ENCODE measurements around the gene NPLOC4.

The NPLOC4 gene

GRCh38 chr17:81524039-81524864 lies 112.7 kb downstream of the NPLOC4 start:
- H3K4me3 Mint-ChIP-seq, result no peak overlapping the region
- H3K4me1 Mint-ChIP-seq, result peaks cover 17% of the 10 kb centered on the region
- H3K27me3 Mint-ChIP-seq, result peaks cover 18% of the 10 kb centered on the region
- no peaks in the 10 kb centered on the region for H3K9me3 Mint-ChIP-seq
- H3K27ac Mint-ChIP-seq, result no peak overlapping the region
- ATAC-seq, result no peak
- H3K36me3 Mint-ChIP-seq, result no peaks in the 10 kb centered on the region

- H3K36me3 Mint-ChIP-seq, result no peaks in the 10 kb centered on the region
- no peak for ATAC-seq
- no peak overlapping the region for H3K4me3 Mint-ChIP-seq
- peaks cover 18% of the 10 kb centered on the region for H3K27me3 Mint-ChIP-seq
- H3K4me1 Mint-ChIP-seq, result peaks cover 17% of the 10 kb centered on the region
- no peaks in the 10 kb centered on the region for H3K9me3 Mint-ChIP-seq
- no peak overlapping the region for H3K27ac Mint-ChIP-seq
These were observed 113.4 kb downstream of the NPLOC4 start for GRCh38 chr17:81523402-81524038.

GRCh38 chr17:81522491-81523401 lies 114.2 kb downstream of the NPLOC4 start:
- H3K4me1 Mint-ChIP-seq, result peaks cover 24% of the 10 kb centered on the region
- peaks cover 18% of the 10 kb centered on the region for H3K27me3 Mint-ChIP-seq
- H3K9me3 Mint-ChIP-seq, result no peaks in the 10 kb centered on the region
- no peak overlapping the region for H3K27ac Mint-ChIP-seq
- no peak overlapping the region for H3K4me3 Mint-ChIP-seq
- ATAC-seq, result no peak
- H3K36me3 Mint-ChIP-seq, result no peaks in the 10 kb centered on the region

- H3K4me1 Mint-ChIP-seq, result peaks cover 39% of the 10 kb centered on the region
- no peaks in the 10 kb centered on the region for H3K9me3 Mint-ChIP-seq
- H3K27me3 Mint-ChIP-seq, result no peaks in the 10 kb centered on the region
- no peak for ATAC-seq
- peak overlapping the region; percentile 92 for H3K27ac Mint-ChIP-seq
- H3K4me3 Mint-ChIP-seq, result peak overlapping the region; percentile 93
- peaks cover 10% of the 10 kb centered on the region for H3K36me3 Mint-ChIP-seq
These were observed 116.7 kb downstream of the NPLOC4 start for GRCh38 chr17:81520021-81520901.

GRCh38 chr17:81519284-81520020 lies 117.5 kb downstream of the NPLOC4 start:
- peaks cover 12% of the 10 kb centered on the region for H3K36me3 Mint-ChIP-seq
- peak overlapping the region; percentile 92 for H3K27ac Mint-ChIP-seq
- H3K4me3 Mint-ChIP-seq, result peak overlapping the region; percentile 93
- peak; percentile 5 for ATAC-seq
- H3K27me3 Mint-ChIP-seq, result no peaks in the 10 kb centered on the region
- peaks cover 39% of the 10 kb centered on the region for H3K4me1 Mint-ChIP-seq
- H3K9me3 Mint-ChIP-seq, result no peaks in the 10 kb centered on the region

DNA sequence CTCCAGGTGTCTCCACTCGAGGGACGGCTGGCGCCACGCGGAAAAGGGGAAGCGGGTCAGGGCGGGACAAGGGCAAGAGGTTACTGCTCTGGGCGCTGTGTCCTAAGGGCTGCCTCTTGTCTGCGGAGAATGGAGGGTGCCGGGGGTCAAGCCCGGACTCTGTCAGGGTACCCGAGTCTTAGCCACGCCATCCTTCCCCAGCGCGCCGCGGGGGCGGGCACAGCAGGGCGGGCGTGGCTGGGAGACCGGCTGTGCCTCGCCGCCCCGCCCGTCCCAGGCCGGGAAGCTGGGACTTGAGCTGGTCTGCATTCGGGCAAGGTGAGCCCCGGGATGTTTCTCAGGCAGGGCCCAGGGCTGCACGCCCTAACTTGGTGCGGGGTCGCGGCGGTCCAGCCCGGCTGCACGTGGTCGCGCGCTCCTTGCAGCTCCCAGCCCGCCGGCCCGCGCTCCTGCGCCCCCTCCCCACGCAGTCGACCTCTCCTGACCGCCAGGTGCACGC lies 118.1 kb downstream of the NPLOC4 start:
- Mint-ChIP-seq H3K4me3 (peak overlapping the region; percentile 93), H3K27ac (peak overlapping the region; percentile 92), H3K36me3 (peaks cover 12% of the 10 kb centered on the region), H3K9me3 (no peaks in the 10 kb centered on the region), H3K27me3 (no peaks in the 10 kb centered on the region), H3K4me1 (peaks cover 40% of the 10 kb centered on the region)
- ATAC-seq, result peak; percentile 3

DNA sequence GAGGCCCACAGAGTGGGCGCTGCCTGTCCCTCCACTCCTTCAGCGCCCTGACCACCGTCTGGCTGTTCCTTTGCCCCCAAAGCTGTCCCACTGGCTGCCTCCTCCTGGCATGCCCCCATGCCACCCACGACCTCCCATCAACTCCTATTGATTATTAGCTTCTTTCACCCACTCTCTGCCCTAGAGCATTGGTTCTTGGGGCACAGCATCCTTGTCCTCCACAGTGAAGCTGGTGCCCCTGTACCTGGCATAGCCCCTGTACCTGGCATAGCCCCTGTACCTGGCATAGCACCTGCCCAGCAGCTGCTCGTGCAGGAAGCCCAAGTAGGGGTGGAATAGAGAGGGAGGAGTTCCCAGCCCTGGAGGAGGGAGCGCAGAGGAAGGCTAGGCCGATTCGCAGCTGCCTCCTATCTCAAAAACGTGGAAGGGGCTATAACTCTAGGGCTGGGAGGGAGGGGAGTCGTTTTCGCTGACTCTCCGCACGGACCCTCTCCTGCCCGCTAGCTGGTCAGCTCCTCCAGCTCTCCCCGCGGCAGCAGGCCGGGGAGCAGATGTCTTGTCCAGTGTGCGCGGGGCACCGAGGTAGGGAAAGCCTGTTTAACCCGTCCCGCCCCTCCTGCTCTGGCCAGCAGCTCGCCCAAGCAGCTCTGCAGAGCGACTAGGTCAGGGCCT lies 118.7 kb downstream of the NPLOC4 start:
- no peaks in the 10 kb centered on the region for H3K9me3 Mint-ChIP-seq

GRCh38 chr17:81517339-81518112 lies 119.4 kb downstream of the NPLOC4 start:
- Mint-ChIP-seq H3K9me3 (no peaks in the 10 kb centered on the region), H3K27ac (peak overlapping the region; percentile 92), H3K36me3 (peaks cover 12% of the 10 kb centered on the region), H3K4me3 (peak overlapping the region; percentile 93), H3K4me1 (peaks cover 47% of the 10 kb centered on the region), H3K27me3 (no peaks in the 10 kb centered on the region)
- ATAC-seq, result peak; percentile 62

More for the DNA sequence above, 118.7 kb downstream of the NPLOC4 start:
- ATAC-seq, result no peak
- Mint-ChIP-seq H3K27ac (peak overlapping the region; percentile 92), H3K4me1 (peaks cover 46% of the 10 kb centered on the region), H3K36me3 (peaks cover 12% of the 10 kb centered on the region), H3K27me3 (no peaks in the 10 kb centered on the region), H3K4me3 (peak overlapping the region; percentile 93)

DNA sequence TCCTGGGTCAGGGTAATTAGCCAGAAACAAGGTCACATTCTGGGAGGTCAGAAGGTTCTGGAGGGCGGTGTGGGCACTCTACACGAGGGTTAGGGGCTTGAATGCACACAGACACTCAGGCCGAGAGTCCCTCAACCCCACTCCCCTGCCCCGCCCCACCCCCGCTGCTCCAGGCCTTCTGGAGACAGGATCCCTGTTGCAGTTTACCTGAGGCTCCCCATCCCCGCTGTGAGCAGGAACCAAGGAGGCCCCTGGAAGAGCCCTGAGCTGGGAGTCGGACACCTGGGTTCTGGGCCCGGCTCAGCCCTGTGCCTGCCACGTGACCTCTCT lies 119.9 kb downstream of the NPLOC4 start:
- H3K27me3 Mint-ChIP-seq, result no peaks in the 10 kb centered on the region
- peak overlapping the region; percentile 92 for H3K27ac Mint-ChIP-seq
- H3K4me3 Mint-ChIP-seq, result peak overlapping the region; percentile 93

GRCh38 chr17:81516439-81516838 lies 120.5 kb downstream of the NPLOC4 start:
- Mint-ChIP-seq H3K27ac (peak overlapping the region; percentile 92), H3K9me3 (no peaks in the 10 kb centered on the region), H3K4me3 (peak overlapping the region; percentile 93), H3K4me1 (peaks cover 54% of the 10 kb centered on the region), H3K27me3 (no peaks in the 10 kb centered on the region), H3K36me3 (peaks cover 23% of the 10 kb centered on the region)
- no peak for ATAC-seq

More for the DNA sequence above, 119.9 kb downstream of the NPLOC4 start:
- Mint-ChIP-seq H3K9me3 (no peaks in the 10 kb centered on the region), H3K4me1 (peaks cover 49% of the 10 kb centered on the region), H3K36me3 (peaks cover 18% of the 10 kb centered on the region)
- no peak for ATAC-seq

DNA sequence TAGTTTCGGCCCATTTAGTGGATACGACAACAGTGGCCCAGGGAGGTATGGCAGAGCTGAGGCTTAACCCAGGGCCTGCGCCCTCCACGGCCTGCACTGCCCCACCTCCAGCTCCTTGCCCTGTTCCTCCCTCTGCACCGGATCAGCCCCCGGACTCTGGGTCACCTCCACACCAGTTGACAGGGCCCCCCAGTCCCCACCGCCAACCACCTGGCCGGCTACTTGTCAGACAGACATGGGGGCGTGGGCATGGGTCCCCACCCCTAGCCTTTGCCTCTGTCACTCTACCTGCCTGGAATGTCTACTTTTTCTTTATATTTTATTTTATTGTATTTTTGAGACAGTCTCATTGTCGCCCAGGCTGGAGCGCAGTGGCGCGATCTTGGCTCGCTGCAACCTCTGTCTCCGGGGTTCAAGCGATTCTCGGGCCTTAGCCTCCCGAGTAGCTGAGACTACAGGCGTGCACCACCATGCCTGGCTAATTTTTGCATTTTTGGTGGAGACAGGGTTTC lies 121.3 kb downstream of the NPLOC4 start:
- Mint-ChIP-seq H3K4me3 (peak overlapping the region; percentile 93), H3K4me1 (peaks cover 58% of the 10 kb centered on the region), H3K27me3 (no peaks in the 10 kb centered on the region), H3K27ac (peak overlapping the region; percentile 92), H3K36me3 (peaks cover 31% of the 10 kb centered on the region), H3K9me3 (no peaks in the 10 kb centered on the region)
- no peak for ATAC-seq

GRCh38 chr17:81514739-81515529 lies 122.0 kb downstream of the NPLOC4 start:
- peaks cover 58% of the 10 kb centered on the region for H3K4me1 Mint-ChIP-seq
- no peaks in the 10 kb centered on the region for H3K27me3 Mint-ChIP-seq
- H3K36me3 Mint-ChIP-seq, result peaks cover 38% of the 10 kb centered on the region
- H3K4me3 Mint-ChIP-seq, result peak overlapping the region; percentile 93
- H3K27ac Mint-ChIP-seq, result peak overlapping the region; percentile 92
- no peaks in the 10 kb centered on the region for H3K9me3 Mint-ChIP-seq
- ATAC-seq, result peak; percentile 56
